ENCODE results near the gene AP2A2. TPM values are rescaled to one million over a fixed set of nuclear protein-coding genes. Genes with fewer than 3 reads are reported as not detected.

AP2A2 gene
- total RNA-seq, 2 experiments from 2014 or later = 24.9 to 43.0 TPM

DNA sequence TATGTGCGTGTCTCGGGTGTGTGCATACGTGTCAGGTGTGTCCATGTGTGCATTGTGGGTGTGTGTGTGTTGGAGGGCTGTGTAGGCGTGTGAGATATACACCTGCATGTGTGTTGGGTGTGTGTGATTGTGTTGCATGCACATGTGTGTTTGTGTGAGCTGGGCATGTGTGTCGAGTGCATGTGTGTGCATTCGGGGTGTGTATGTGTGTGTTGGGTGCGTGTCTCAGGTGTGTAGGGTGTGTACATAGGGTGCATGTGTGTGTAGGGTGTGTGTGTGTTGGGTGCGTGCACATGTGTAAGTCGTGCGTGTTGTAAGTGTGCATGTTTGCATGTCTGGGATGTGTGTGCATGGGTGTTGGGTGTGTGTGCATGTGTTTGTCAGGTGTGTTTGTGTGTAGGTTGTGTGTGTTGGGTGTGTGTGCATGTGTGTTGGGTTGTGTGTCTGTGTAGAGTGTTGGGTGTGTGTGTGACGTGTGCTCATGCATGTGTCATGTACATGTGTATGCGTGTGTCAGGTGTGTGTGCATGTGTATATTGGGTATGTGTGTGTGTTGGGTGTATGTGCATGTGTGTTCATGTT is 106.7 kb downstream of the AP2A2 start:
- H3K4me2 ChIP-seq (ENCODE audit: low read length) = no peak overlapping the region
- ChIA-PET POLR2A (no interaction called here), CTCF (ENCODE audit: unreplicated experiment) (no interaction called here)
- H3K4me3 ChIP-seq (ENCODE audit: low read depth, low read length, poor library complexity, severe bottlenecking) = no peak overlapping the region
- no peaks in the 10 kb centered on the region for H3K4me1 ChIP-seq (ENCODE audit: insufficient read depth, low read length, poor library complexity, severe bottlenecking)
- BruUV-seq (replicated peaks) = no TSS peak
- intact Hi-C loops (cut with micrococcal nuclease; ENCODE audit: unreplicated experiment) = no loop called here
- no peaks in the 10 kb centered on the region for H3K36me3 ChIP-seq (ENCODE audit: insufficient read depth, low read length)
- H3K27ac ChIP-seq (ENCODE audit: low read depth, low read length, poor library complexity, severe bottlenecking) = no peak overlapping the region
- no peaks in the 10 kb centered on the region for H3K9me2 ChIP-seq (ENCODE audit: insufficient read depth, low read length)
- no peaks in the 10 kb centered on the region for H3K9me3 ChIP-seq (ENCODE audit: low read length)
- no peak for DNase-seq (ENCODE audit: low spot score)
- H2AFZ ChIP-seq (ENCODE audit: low read length) = no peak overlapping the region
- no peaks in the 10 kb centered on the region for H3K79me2 ChIP-seq (ENCODE audit: insufficient read depth, low read depth, low read length)
- no peak for TF ChIP-seq EZH2phosphoT487 (IDR thresholded peaks at IDR 0.05; ENCODE audit: borderline replicate concordance, low read depth, low read length)
- TF ChIP-seq, protein P1, sequence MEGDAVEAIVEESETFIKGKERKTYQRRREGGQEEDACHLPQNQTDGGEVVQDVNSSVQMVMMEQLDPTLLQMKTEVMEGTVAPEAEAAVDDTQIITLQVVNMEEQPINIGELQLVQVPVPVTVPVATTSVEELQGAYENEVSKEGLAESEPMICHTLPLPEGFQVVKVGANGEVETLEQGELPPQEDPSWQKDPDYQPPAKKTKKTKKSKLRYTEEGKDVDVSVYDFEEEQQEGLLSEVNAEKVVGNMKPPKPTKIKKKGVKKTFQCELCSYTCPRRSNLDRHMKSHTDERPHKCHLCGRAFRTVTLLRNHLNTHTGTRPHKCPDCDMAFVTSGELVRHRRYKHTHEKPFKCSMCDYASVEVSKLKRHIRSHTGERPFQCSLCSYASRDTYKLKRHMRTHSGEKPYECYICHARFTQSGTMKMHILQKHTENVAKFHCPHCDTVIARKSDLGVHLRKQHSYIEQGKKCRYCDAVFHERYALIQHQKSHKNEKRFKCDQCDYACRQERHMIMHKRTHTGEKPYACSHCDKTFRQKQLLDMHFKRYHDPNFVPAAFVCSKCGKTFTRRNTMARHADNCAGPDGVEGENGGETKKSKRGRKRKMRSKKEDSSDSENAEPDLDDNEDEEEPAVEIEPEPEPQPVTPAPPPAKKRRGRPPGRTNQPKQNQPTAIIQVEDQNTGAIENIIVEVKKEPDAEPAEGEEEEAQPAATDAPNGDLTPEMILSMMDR (conservative IDR thresholded peaks at IDR 0.05; ENCODE audit: low read length) = no peak
- no peaks in the 10 kb centered on the region for H4K20me1 ChIP-seq (ENCODE audit: insufficient read depth, low read length)

DNA sequence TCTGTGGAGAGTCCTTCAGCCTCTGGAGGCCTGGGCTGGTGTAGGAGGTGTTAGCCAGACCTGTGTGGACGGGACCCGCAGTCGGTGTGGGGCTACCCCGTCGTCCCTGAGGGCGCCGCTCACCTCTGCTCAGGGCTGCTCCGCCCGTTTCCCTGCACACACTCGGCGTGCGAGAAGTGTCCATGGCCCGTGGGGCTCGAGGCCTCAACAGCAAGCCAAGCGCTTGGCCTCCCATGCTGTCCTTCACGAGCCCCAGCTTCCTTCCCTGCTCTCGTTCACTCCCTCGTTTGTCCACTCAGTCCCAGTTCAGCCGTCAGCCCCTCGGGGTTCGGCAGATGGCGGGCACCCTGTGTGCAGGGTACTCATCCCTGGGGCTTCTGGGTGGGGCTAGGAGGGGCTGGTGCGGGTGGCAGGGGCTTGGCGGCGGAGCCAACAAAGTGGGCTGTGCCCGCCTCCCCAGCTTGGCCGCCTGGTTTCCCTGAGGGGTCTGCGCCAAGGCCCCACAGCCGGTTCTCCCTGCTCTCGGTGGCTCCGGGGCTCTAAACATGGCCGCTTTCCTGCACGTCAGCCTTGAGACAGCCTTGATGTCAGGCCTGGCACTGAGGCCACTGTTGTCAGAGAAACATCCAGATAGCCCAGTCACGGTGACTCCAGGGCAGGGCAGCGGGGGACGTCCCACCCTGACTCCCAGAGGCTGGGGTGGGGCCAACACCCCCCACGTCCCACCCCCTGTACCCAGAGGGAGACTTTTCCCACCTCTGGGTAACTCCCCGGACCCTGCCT is 107.5 kb downstream of the AP2A2 start:
- BruUV-seq (replicated peaks) = no TSS peak
- H3K9me2 ChIP-seq (ENCODE audit: insufficient read depth, low read length) = no peaks in the 10 kb centered on the region
- H3K27ac ChIP-seq (ENCODE audit: low read depth, low read length, poor library complexity, severe bottlenecking) = no peak overlapping the region
- H3K4me3 ChIP-seq (ENCODE audit: low read depth, low read length, poor library complexity, severe bottlenecking) = no peak overlapping the region
- H3K36me3 ChIP-seq (ENCODE audit: insufficient read depth, low read length) = no peaks in the 10 kb centered on the region
- ChIA-PET CTCF (ENCODE audit: unreplicated experiment) (no interaction called here), POLR2A (no interaction called here)
- no peaks in the 10 kb centered on the region for H3K4me1 ChIP-seq (ENCODE audit: insufficient read depth, low read length, poor library complexity, severe bottlenecking)
- no peak for TF ChIP-seq EZH2phosphoT487 (IDR thresholded peaks at IDR 0.05; ENCODE audit: borderline replicate concordance, low read depth, low read length)
- TF ChIP-seq, protein P1 (conservative IDR thresholded peaks at IDR 0.05; ENCODE audit: low read length) = no peak
- no peaks in the 10 kb centered on the region for H3K79me2 ChIP-seq (ENCODE audit: insufficient read depth, low read depth, low read length)
- intact Hi-C loops (cut with micrococcal nuclease; ENCODE audit: unreplicated experiment) = no loop called here
- no peak for DNase-seq (ENCODE audit: low spot score)
- no peaks in the 10 kb centered on the region for H3K9me3 ChIP-seq (ENCODE audit: low read length)
- H2AFZ ChIP-seq (ENCODE audit: low read length) = no peak overlapping the region
- H3K4me2 ChIP-seq (ENCODE audit: low read length) = no peak overlapping the region
- H4K20me1 ChIP-seq (ENCODE audit: insufficient read depth, low read length) = no peaks in the 10 kb centered on the region

DNA sequence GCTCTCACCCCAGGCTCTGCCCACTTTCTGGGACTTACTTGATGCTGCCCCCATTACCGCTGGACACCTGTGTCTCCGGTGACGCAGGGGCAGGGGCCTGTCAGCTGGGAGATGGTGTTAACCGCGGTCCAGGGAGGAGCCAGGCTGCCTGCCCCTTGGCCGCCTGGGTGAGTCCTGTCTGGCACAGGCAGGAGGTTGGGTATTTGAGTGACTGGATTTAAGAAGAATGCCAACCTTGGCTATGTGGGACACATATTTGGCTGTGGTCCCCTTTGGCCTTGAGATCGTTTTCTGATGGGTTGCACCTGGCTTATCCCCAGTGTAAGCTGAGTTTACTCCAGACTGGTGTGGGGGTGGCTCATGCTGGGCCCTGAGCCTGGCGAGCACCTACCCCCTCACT is 108.3 kb downstream of the AP2A2 start:
- Histone ChIP-seq H4K20me1 (ENCODE audit: insufficient read depth, low read length) (no peaks in the 10 kb centered on the region), H2AFZ (ENCODE audit: low read length) (no peak overlapping the region), H3K9me3 (ENCODE audit: low read length) (no peaks in the 10 kb centered on the region), H3K27ac (ENCODE audit: low read depth, low read length, poor library complexity, severe bottlenecking) (no peak overlapping the region), H3K79me2 (ENCODE audit: insufficient read depth, low read depth, low read length) (no peaks in the 10 kb centered on the region), H3K9me2 (ENCODE audit: insufficient read depth, low read length) (no peaks in the 10 kb centered on the region), H3K36me3 (ENCODE audit: insufficient read depth, low read length) (no peaks in the 10 kb centered on the region), H3K4me2 (ENCODE audit: low read length) (no peak overlapping the region), H3K4me3 (ENCODE audit: low read depth, low read length, poor library complexity, severe bottlenecking) (no peak overlapping the region), H3K4me1 (ENCODE audit: insufficient read depth, low read length, poor library complexity, severe bottlenecking) (no peaks in the 10 kb centered on the region)
- BruUV-seq (replicated peaks) = no TSS peak
- intact Hi-C loops (cut with micrococcal nuclease; ENCODE audit: unreplicated experiment) = no loop called here
- TF ChIP-seq, protein P1 (conservative IDR thresholded peaks at IDR 0.05; ENCODE audit: low read length) = no peak
- no peak for TF ChIP-seq EZH2phosphoT487 (IDR thresholded peaks at IDR 0.05; ENCODE audit: borderline replicate concordance, low read depth, low read length)
- ChIA-PET POLR2A (no interaction called here), CTCF (ENCODE audit: unreplicated experiment) (no interaction called here)
- DNase-seq (ENCODE audit: low spot score) = no peak

Measured in OCI-LY7 (cell line).